ENCODE data around the gene KLLN. TPM values are rescaled to one million over a fixed set of nuclear protein-coding genes. Genes with fewer than 3 reads are reported as not detected.

KLLN gene
- total and polyA plus RNA-seq, 9 of the 15 experiments (the other 6 are each of a cell fraction or from before 2014, with no cell fraction given): 0.07 to 0.40 (median 0.25) TPM

DNA sequence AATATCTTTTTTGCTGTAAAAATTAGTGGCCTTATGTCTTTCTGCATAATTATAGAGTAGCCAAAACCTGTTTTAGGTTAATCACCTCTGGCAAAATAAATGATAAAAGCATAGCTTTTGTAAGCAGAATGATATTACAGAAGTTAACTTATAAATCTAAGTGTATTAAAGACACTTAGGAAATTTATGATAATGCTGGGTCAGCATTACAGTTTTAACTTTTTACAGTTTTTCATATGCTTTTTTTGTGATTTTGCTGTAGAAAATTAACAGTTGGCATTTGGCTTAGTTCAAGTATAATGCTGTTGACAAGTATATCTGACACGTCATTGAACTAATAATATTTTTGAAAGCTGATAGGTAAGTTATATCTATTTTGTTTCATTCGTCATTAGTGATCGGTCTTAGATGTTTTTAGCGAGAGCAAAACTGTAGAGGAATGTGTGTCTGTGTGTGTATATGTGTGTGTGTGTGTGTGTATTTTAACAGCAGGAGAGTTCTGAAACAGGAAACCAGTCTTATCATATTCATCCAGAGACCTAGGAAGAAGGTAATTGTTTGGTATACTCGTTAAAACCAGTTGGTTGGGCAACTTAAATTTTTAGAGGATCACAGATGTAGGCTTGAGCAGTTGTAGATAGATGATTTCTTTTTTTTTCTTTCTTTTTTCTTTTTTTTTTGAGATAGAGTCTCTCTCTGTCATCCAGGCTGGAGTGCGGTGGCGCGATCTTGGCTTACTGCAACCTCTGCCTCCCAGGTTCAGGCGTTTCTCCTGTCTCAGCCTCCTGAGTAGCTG lies 15.5 kb upstream of the KLLN start:
- Histone ChIP-seq H3K9me3 (replicated peaks; ENCODE audit: control insufficient read depth, insufficient read depth, low read depth, low read length) (no peaks in the 10 kb centered on the region), H3K36me3 (ENCODE audit: control insufficient read depth, insufficient read depth, low read length) (peaks cover 2% of the 10 kb centered on the region; the same call in 1 of the 3 replicates), H3K27me3 (ENCODE audit: control insufficient read depth in 2 of 2, insufficient read depth in 2 of 2, low read length in 2 of 2) (no peaks in the 10 kb centered on the region), H4K20me1 (replicated peaks; ENCODE audit: control insufficient read depth, insufficient read depth, low read length) (no peaks in the 10 kb centered on the region), H3K79me2 (ENCODE audit: control insufficient read depth, insufficient read depth, low read length) (peaks cover 80% of the 10 kb centered on the region), H3K9ac (ENCODE audit: insufficient read depth in 1 of 2, low read depth in 2 of 2, low read length in 2 of 2) (peak overlapping the region in 1 of 2 experiments; percentile 65; a peak in 2 of 4 replicates), H3K4me2 (ENCODE audit: insufficient read depth, low read length) (peak overlapping the region; percentile 46), H3K4me3 (peak overlapping the region; percentile 21), H3K4me1 (replicated peaks in 1 of 2; ENCODE audit: control insufficient read depth in 2 of 2, insufficient read depth in 2 of 2, low read length in 2 of 2) (no peaks in the 10 kb centered on the region; a peak in 1 of 5 replicates), H2AFZ (ENCODE audit: low read depth, low read length) (peak overlapping the region; percentile 14), H3K9me1 (ENCODE audit: control insufficient read depth, insufficient read depth, low read length) (no peaks in the 10 kb centered on the region), H3K27ac (ENCODE audit: extremely low read depth, low read depth, low read length) (peak overlapping the region; percentile 73)
- ATAC-seq (peak; percentile 90), FAIRE-seq (peak; percentile 86), DNase-seq (ENCODE audit: extremely low read depth in 1 of 4, low spot score in 3 of 4) (peak; percentile 24 to 73 (median 51))
- 0% methylated on average over 5 of the region's 9 CpGs for WGBS (ENCODE audit: insufficient coverage, low coverage, missing lambda C conversion rate)
- intact Hi-C loops (cut with micrococcal nuclease) (loop anchor here (2.0 kb wide), 1 partner anchor 14 kb away; no protein-coding TSS in a partner anchor), in situ Hi-C loops (cut with MboI) (no loop called here)
- ChIA-PET POLR2A (interaction anchor here (0.9 to 2.8 kb wide), 4 partner anchors 11 to 102 kb away, joined by 3 to 11 read pairs (median 4); partner anchors contain the start of genes KLLN and PTEN), CTCF (ENCODE audit: low intra/inter-chr PET ratio) (no interaction called here)
- BruUV-seq (replicated peaks): no TSS peak
- peak; percentile 54 to 67; a peak in 2 of 4 replicates for TF ChIP-seq FOXK2 (conservative IDR thresholded peaks at IDR 0.05 in 1 of 2, IDR thresholded peaks at IDR 0.05 in 1 of 2; ENCODE audit: low read depth in 2 of 2)
- TF ChIP-seq EHMT2 (IDR thresholded peaks at IDR 0.05): peak; percentile 64; the same call in 1 of the 2 replicates
- peak; percentile 84 for TF ChIP-seq NBN (IDR thresholded peaks at IDR 0.05; ENCODE audit: low read depth)
- no peak for TF ChIP-seq FOXJ2 (tag; IDR thresholded peaks at IDR 0.05)
- TF ChIP-seq TBL1XR1 (IDR thresholded peaks at IDR 0.05; ENCODE audit: low read length in 2 of 2): no peak
- TF ChIP-seq ARID1B (IDR thresholded peaks at IDR 0.05): peak; percentile 95
- peak; percentile 65; the same call in 1 of the 2 replicates for TF ChIP-seq EP400 (IDR thresholded peaks at IDR 0.05)
- TF ChIP-seq, protein P1, sequence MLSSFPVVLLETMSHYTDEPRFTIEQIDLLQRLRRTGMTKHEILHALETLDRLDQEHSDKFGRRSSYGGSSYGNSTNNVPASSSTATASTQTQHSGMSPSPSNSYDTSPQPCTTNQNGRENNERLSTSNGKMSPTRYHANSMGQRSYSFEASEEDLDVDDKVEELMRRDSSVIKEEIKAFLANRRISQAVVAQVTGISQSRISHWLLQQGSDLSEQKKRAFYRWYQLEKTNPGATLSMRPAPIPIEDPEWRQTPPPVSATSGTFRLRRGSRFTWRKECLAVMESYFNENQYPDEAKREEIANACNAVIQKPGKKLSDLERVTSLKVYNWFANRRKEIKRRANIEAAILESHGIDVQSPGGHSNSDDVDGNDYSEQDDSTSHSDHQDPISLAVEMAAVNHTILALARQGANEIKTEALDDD (IDR thresholded peaks at IDR 0.05): peak; percentile 98
- TF ChIP-seq NFRKB (IDR thresholded peaks at IDR 0.05; ENCODE audit: low read depth): peak; percentile 40; the same call in 1 of the 2 replicates
- TF ChIP-seq FOS (IDR thresholded peaks at IDR 0.05; ENCODE audit: extremely low read depth, insufficient read length): no peak
- no peak for TF ChIP-seq MCM5 (IDR thresholded peaks at IDR 0.05; ENCODE audit: low read depth)
- TF ChIP-seq, protein P2, sequence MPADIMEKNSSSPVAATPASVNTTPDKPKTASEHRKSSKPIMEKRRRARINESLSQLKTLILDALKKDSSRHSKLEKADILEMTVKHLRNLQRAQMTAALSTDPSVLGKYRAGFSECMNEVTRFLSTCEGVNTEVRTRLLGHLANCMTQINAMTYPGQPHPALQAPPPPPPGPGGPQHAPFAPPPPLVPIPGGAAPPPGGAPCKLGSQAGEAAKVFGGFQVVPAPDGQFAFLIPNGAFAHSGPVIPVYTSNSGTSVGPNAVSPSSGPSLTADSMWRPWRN (IDR thresholded peaks at IDR 0.05; ENCODE audit: low read depth): 0 out of 2 replicates have a peak, but pooled peaks have one; percentile 38
- no peak for TF ChIP-seq MED1 (CRISPR knock-in tag; IDR thresholded peaks at IDR 0.05; ENCODE audit: borderline replicate concordance)
- peak; percentile 88 for TF ChIP-seq CBFA2T2 (conservative IDR thresholded peaks at IDR 0.05)
- TF ChIP-seq FOXK1 (CRISPR knock-in tag; IDR thresholded peaks at IDR 0.05; ENCODE audit: borderline replicate concordance): no peak
- TF ChIP-seq EP300 (IDR thresholded peaks at IDR 0.05; ENCODE audit: low read length): peak; percentile 85; the same call in 1 of the 2 replicates
- TF ChIP-seq, protein P3, sequence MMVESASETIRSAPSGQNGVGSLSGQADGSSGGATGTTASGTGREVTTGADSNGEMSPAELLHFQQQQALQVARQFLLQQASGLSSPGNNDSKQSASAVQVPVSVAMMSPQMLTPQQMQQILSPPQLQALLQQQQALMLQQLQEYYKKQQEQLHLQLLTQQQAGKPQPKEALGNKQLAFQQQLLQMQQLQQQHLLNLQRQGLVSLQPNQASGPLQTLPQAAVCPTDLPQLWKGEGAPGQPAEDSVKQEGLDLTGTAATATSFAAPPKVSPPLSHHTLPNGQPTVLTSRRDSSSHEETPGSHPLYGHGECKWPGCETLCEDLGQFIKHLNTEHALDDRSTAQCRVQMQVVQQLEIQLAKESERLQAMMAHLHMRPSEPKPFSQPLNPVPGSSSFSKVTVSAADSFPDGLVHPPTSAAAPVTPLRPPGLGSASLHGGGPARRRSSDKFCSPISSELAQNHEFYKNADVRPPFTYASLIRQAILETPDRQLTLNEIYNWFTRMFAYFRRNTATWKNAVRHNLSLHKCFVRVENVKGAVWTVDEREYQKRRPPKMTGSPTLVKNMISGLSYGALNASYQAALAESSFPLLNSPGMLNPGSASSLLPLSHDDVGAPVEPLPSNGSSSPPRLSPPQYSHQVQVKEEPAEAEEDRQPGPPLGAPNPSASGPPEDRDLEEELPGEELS (CRISPR knock-in tag; IDR thresholded peaks at IDR 0.05; ENCODE audit: borderline replicate concordance): no peak
- TF ChIP-seq, protein P4, sequence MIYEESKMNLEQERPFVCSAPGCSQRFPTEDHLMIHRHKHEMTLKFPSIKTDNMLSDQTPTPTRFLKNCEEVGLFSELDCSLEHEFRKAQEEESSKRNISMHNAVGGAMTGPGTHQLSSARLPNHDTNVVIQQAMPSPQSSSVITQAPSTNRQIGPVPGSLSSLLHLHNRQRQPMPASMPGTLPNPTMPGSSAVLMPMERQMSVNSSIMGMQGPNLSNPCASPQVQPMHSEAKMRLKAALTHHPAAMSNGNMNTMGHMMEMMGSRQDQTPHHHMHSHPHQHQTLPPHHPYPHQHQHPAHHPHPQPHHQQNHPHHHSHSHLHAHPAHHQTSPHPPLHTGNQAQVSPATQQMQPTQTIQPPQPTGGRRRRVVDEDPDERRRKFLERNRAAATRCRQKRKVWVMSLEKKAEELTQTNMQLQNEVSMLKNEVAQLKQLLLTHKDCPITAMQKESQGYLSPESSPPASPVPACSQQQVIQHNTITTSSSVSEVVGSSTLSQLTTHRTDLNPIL (CRISPR knock-in tag; IDR thresholded peaks at IDR 0.05): no peak
